Loucy (cell line): ENCODE results near the gene ZNF496.

Experiments
- EZH2phosphoT487 ChIP-seq: fragments of 200-600 bp; IDR thresholded peaks from 2 replicates; pipeline ENCODE4 v1.6.1; 2018; ENCODE audit warnings: antibody characterized with exemption, mild to moderate bottlenecking, moderate library complexity, borderline replicate concordance
- TF ChIP-seq, protein P1 (sequence below): fragments of 200-600 bp; sonication (generic); conservative IDR thresholded peaks from 2 replicates; pipeline ENCODE4 v1.5.1; 2014; ENCODE audit warnings: mild to moderate bottlenecking, antibody characterized with exemption, low read length

DNA sequence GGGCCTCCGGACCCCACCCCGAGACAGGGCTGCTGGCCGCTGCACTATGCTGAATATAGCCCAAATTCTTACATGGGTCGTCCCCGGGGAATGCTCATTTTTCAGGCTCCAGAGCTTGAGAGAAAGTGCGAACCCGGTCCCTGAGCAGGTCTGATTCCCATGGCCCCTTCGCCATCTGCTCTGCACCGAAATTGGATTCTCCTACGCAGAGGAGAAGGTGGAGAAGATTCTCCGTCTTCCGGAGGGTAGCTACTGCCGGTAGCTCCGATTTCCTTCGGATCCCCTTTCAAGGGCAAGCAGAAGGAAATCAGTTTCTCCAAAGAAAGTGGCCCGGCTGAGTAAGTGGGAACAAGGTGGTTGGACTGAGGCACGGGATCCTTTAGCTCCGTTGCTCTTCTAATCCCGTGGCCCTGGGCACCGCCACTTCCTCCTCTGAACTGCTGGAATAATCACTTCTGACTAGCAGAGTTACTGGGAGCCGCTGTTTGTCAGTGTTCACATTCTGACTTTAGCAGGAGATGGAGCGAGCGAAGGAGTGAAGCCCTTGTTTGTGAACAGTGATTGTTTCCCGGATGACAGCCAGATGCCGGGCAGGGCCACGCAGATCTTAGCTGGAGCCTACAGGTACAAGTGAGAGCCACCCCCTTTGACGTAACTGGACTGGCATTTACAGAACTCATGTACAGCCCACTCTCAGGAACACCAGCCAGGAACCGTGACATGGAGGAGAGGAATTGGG lies 1.1 kb upstream of the ZNF496 start:
- TF ChIP-seq, protein P1, sequence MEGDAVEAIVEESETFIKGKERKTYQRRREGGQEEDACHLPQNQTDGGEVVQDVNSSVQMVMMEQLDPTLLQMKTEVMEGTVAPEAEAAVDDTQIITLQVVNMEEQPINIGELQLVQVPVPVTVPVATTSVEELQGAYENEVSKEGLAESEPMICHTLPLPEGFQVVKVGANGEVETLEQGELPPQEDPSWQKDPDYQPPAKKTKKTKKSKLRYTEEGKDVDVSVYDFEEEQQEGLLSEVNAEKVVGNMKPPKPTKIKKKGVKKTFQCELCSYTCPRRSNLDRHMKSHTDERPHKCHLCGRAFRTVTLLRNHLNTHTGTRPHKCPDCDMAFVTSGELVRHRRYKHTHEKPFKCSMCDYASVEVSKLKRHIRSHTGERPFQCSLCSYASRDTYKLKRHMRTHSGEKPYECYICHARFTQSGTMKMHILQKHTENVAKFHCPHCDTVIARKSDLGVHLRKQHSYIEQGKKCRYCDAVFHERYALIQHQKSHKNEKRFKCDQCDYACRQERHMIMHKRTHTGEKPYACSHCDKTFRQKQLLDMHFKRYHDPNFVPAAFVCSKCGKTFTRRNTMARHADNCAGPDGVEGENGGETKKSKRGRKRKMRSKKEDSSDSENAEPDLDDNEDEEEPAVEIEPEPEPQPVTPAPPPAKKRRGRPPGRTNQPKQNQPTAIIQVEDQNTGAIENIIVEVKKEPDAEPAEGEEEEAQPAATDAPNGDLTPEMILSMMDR = no peak
- no peak for TF ChIP-seq EZH2phosphoT487
